Right atrium auricular region (tissue), 2 donors: ENCODE measurements around the gene GABBR2. TPM values are rescaled to one million over a fixed set of nuclear protein-coding genes. Genes with fewer than 3 reads are reported as not detected.

Experiments used
- DNase-seq: peaks from one replicate; pipeline ENCODE4 v3.0.0-alpha.2; 2019; ENCODE audit warnings: low spot score
- H3K27ac ChIP-seq, 2 donors: fragments of 200-600 bp; sonication (generic); 1 replicate in 1 of 2; 2 replicates in 1 of 2; pipeline ENCODE4 v1.5.1; 2016 to 2019
- H3K27me3 ChIP-seq, 2 donors: fragments of 200-600 bp; sonication (generic); one replicate each; pipeline versions ENCODE4 v1.5.1 to v1.6.0; 2017 to 2019
- H3K36me3 ChIP-seq: fragments of 200-600 bp; sonication (generic); one replicate; pipeline ENCODE4 v1.5.1; 2016
- H3K4me1 ChIP-seq, 2 donors: fragments of 200-600 bp; sonication (generic); one replicate each; pipeline versions ENCODE4 v1.5.1 to v1.6.0; 2017 to 2019
- H3K4me3 ChIP-seq, 2 donors: fragments of 200-600 bp; sonication (generic); 1 replicate in 1 of 2; 2 replicates in 1 of 2; pipeline ENCODE4 v1.5.1; 2017 to 2019; ENCODE audit warnings: mild to moderate bottlenecking in 1 of 2, moderate library complexity in 1 of 2
- H3K9me3 ChIP-seq, 2 donors: fragments of 200-600 bp; sonication (generic); one replicate each; pipeline ENCODE4 v1.5.1; 2019
- CTCF ChIP-seq, 2 donors: fragments of 200-600 bp; sonication (generic); IDR thresholded peaks; one replicate each; pipeline ENCODE4 v1.5.1; 2019; ENCODE audit warnings: antibody characterized with exemption in 2 of 2
- total RNA-seq, 2 donors: library from RNA; depleted of rRNA; stranded (reverse); fragments of >200 nt; gene quantifications; one replicate each; pipeline ENCODE4 v1.1.0, GENCODE V29; 2016

Gene GABBR2
- total RNA-seq, 2 donors from 2014 or later, result 0.22 TPM; not detected in 1

- no peak overlapping the region for H3K27ac ChIP-seq
- no peaks in the 10 kb centered on the region for H3K36me3 ChIP-seq
- no peak for DNase-seq
- no peaks in the 10 kb centered on the region for H3K27me3 ChIP-seq
- no peak for TF ChIP-seq CTCF (IDR thresholded peaks at IDR 0.05)
- no peaks in the 10 kb centered on the region for H3K4me1 ChIP-seq
- H3K4me3 ChIP-seq, result no peak overlapping the region
- H3K9me3 ChIP-seq, result peaks cover 0 to 22% of the 10 kb centered on the region in 2 donors
Measured at GRCh38 chr9:98351370-98351769, 357.4 kb downstream of the GABBR2 start.

DNA sequence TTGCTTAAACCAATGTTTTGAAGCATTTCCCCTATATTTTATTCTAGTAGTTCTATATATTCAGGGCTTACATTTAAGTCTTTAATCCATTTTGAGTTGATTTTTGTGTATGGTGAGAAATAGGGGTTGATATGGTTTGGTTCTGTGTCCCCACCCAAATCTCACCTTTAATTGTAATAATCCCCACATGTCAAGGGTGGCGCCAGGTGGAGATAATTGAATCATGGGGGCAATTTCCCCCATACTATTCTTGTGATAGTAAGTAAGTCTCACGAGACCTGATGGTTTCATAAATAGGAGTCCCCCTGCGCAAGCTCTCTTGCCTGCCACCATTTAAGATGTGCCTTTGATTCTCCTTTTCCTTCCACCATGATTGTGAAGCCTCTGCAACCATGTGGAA lies 361.1 kb downstream of the GABBR2 start:
- Histone ChIP-seq H3K4me3 (no peak overlapping the region), H3K36me3 (no peaks in the 10 kb centered on the region), H3K4me1 (no peaks in the 10 kb centered on the region), H3K9me3 (peaks cover 0 to 22% of the 10 kb centered on the region in 2 donors), H3K27me3 (no peaks in the 10 kb centered on the region), H3K27ac (no peak overlapping the region)
- no peak for DNase-seq
- TF ChIP-seq CTCF (IDR thresholded peaks at IDR 0.05), result no peak

DNA sequence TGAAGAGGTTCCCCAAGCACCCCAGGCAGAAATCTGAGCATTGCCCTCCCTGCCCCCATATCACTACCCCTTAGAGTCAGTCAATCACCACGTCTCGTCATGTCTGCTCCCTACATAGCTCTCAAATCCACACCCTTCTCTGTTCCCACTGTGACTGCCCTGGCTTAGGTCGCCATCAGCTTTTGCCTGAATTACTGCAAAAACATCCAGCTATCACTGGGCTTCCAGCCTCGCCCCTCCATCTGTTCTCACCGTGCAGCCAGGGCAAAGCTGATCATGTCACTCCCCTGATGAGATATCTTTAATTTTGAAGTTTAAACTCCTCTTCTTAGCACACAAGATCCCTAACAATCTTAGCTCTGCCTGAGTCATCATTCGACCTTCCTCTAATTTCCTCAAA lies 363.7 kb downstream of the GABBR2 start:
- Histone ChIP-seq H3K27ac (no peak overlapping the region), H3K36me3 (no peaks in the 10 kb centered on the region), H3K27me3 (no peaks in the 10 kb centered on the region), H3K4me1 (no peaks in the 10 kb centered on the region), H3K9me3 (no peaks in the 10 kb centered on the region), H3K4me3 (no peak overlapping the region)
- no peak for DNase-seq
- no peak for TF ChIP-seq CTCF (IDR thresholded peaks at IDR 0.05)

GRCh38 chr9:98344581-98344980 lies 364.2 kb downstream of the GABBR2 start:
- DNase-seq, result no peak
- H3K4me1 ChIP-seq, result no peaks in the 10 kb centered on the region
- no peaks in the 10 kb centered on the region for H3K9me3 ChIP-seq
- no peak for TF ChIP-seq CTCF (IDR thresholded peaks at IDR 0.05)
- no peak overlapping the region for H3K27ac ChIP-seq
- no peak overlapping the region for H3K4me3 ChIP-seq
- H3K27me3 ChIP-seq, result no peaks in the 10 kb centered on the region
- H3K36me3 ChIP-seq, result no peaks in the 10 kb centered on the region

DNA sequence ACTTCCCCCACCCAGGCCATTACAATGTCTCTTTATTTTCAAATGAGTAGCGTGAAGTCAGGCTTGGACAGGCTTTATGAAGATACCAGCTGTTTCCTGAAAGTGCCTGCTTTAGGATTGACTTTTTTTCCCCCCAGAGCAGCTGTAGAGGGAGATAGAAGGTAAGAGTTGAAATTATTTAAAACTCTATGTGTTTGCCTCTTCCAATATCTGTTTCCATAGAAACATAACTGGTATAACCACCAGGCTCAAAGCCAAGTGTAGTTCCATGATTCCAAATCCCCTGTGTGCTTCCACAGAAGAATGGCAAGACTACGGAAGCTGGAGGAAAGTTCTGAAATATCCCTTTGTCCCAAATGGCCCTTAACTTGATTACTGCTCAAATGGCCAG lies 365.9 kb downstream of the GABBR2 start:
- Histone ChIP-seq H3K4me1 (no peaks in the 10 kb centered on the region), H3K36me3 (no peaks in the 10 kb centered on the region), H3K27me3 (no peaks in the 10 kb centered on the region), H3K9me3 (no peaks in the 10 kb centered on the region), H3K4me3 (no peak overlapping the region), H3K27ac (no peak overlapping the region)
- no peak for DNase-seq
- TF ChIP-seq CTCF (IDR thresholded peaks at IDR 0.05), result no peak

GRCh38 chr9:98342098-98342819 lies 366.5 kb downstream of the GABBR2 start:
- Histone ChIP-seq H3K4me3 (no peak overlapping the region), H3K27ac (no peak overlapping the region), H3K9me3 (no peaks in the 10 kb centered on the region), H3K4me1 (no peaks in the 10 kb centered on the region), H3K27me3 (no peaks in the 10 kb centered on the region), H3K36me3 (no peaks in the 10 kb centered on the region)
- TF ChIP-seq CTCF (IDR thresholded peaks at IDR 0.05), result no peak
- DNase-seq, result no peak
